GM13977 (cell line): Measurements from ENCODE around the gene BLOC1S1.

Source experiments
- DNase-seq: peaks from one replicate; pipeline ENCODE4 v3.0.0; 2012; ENCODE audit warnings: low spot score
- in situ Hi-C: fragments of 300-500 bp; cut with MboI; formaldehyde crosslinking; loops from one replicate; pipeline ENCODE4 v1.12.0; 2022; ENCODE audit warnings: low sequenced_read_pairs, low pct_unique_long_range_greater_than_20kb, mixed read lengths, inconsistent platforms; ENCODE audit not compliant: unreplicated experiment
- TF ChIP-seq, protein P1 (sequence below): IDR thresholded peaks from 2 replicates; pipeline ENCODE4 v1.5.1; 2012; ENCODE audit warnings: mild to moderate bottlenecking, control low read depth; ENCODE audit not compliant: insufficient read depth; ENCODE audit errors: extremely low read depth, missing control alignments

BLOC1S1 gene

DNA sequence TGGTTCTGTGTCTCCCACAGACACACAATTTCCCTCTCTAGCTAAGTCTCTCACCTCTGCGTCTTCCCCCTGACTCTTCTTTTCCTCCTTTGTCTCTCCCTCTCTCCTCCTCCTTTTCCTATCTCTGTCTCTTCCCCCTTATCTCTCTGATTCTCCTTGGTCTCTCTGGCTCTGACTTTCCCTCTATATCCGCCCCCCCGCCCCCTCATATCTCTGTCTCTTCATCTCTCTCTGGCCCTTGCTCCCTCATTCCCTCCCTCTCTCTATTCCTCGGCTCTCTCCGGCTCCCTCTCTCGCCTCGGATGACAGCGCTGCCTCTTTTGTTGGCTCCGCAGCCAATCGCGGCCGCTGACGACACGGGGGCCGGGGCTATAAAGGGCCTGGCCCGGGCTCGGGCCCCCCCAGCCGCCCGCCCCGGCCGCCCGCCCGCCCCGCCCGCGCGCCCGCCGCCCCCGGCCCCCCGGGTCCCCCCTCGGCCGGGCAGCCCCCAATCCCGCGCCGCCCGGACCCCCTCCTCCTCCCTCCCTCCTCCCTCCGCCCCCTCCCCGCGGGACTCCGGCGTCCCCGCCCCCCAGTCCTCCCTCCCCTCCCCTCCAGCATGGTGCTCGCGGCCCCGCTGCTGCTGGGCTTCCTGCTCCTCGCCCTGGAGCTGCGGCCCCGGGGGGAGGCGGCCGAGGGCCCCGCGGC, 27.0 kb downstream of the BLOC1S1 start, which contains the start of gene GDF11:
Gene GDF11 (plus strand): TSS at position 404 of the 687 bp plus-strand sequence. CDS start 195 bp downstream, at position 599.
- TF ChIP-seq, protein P1, sequence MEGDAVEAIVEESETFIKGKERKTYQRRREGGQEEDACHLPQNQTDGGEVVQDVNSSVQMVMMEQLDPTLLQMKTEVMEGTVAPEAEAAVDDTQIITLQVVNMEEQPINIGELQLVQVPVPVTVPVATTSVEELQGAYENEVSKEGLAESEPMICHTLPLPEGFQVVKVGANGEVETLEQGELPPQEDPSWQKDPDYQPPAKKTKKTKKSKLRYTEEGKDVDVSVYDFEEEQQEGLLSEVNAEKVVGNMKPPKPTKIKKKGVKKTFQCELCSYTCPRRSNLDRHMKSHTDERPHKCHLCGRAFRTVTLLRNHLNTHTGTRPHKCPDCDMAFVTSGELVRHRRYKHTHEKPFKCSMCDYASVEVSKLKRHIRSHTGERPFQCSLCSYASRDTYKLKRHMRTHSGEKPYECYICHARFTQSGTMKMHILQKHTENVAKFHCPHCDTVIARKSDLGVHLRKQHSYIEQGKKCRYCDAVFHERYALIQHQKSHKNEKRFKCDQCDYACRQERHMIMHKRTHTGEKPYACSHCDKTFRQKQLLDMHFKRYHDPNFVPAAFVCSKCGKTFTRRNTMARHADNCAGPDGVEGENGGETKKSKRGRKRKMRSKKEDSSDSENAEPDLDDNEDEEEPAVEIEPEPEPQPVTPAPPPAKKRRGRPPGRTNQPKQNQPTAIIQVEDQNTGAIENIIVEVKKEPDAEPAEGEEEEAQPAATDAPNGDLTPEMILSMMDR: no peak
- DNase-seq: peak; percentile 90

DNA sequence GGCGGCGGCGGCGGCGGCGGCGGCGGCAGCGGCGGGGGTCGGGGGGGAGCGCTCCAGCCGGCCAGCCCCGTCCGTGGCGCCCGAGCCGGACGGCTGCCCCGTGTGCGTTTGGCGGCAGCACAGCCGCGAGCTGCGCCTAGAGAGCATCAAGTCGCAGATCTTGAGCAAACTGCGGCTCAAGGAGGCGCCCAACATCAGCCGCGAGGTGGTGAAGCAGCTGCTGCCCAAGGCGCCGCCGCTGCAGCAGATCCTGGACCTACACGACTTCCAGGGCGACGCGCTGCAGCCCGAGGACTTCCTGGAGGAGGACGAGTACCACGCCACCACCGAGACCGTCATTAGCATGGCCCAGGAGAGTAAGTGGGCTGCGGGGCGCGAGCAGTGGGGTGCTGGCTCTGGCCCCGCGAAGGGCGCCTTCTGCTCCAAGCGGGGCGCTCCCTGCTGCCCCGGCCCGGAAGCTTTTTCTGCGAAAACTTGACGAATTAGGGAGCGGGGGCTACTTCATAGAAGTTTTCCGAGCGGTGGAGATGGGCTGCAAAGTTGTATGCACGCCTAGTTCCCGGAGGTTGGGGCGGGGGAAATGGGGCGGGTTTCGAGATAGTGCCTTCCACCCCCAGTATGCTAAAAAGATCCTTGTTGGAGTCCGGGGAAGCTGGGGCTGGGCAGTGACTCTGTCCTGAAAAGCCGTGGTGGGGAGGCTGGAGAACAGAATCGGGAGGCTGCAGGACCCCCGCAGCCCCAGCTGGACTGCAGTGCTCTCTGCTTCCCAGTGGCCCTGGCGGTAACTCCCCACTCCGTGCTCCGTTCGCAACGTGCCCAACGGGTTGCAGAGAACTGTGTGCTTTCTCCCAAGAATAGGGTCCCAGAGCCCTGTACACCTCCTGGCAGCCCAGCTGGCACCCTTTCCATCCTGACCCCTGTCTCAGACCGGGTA, 27.8 kb downstream of the BLOC1S1 start:
- DNase-seq: peak; percentile 78
- TF ChIP-seq, protein P1: peak; percentile 20
- in situ Hi-C loops: loop anchor here (10.0 to 25.0 kb wide), 2 partner anchors 201 to 294 kb away; partner anchors contain the start of gene RPS26

More for the DNA sequence above, 27.0 kb downstream of the BLOC1S1 start, which contains the start of gene GDF11:
- in situ Hi-C loops: loop anchor here (10.0 to 25.0 kb wide), 2 partner anchors 202 to 294 kb away; partner anchors contain the start of gene RPS26

DNA sequence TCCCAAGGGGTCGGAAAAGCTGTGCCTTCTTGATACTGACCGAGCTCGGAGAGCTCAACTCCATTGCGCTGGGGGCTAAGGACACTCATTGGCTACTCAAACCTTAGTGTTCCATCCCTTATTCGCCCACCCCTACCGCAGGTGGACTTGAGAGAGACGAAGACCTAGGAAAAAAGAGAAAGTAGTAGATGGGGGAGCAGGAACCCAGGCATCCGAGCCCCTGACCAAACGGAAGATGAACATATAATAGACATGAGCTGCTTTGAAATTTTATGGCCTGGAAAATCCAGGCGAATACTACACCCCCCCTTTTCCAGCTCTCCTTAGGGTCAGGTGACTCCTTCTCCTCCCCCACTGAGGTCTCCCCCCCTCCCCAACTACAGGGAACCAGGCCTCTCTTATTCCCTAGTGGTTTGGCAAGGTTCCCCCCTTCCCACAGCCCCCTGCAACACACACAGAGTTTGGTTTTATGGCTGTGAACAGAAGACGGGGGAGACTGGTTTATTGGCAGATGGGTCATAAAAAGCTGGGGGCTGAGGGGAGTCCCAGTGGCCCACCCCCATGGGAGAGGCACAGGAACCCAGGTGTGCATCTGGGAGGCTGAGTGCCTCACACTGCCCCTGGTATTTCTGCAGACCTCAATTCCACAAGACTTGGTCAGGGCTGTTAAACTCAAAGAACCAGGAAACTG, 28.6 kb downstream of the BLOC1S1 start:
- in situ Hi-C loops: loop anchor here (10.0 to 25.0 kb wide), 2 partner anchors 200 to 293 kb away; partner anchors contain the start of gene RPS26
- TF ChIP-seq, protein P1: no peak
- DNase-seq: no peak

DNA sequence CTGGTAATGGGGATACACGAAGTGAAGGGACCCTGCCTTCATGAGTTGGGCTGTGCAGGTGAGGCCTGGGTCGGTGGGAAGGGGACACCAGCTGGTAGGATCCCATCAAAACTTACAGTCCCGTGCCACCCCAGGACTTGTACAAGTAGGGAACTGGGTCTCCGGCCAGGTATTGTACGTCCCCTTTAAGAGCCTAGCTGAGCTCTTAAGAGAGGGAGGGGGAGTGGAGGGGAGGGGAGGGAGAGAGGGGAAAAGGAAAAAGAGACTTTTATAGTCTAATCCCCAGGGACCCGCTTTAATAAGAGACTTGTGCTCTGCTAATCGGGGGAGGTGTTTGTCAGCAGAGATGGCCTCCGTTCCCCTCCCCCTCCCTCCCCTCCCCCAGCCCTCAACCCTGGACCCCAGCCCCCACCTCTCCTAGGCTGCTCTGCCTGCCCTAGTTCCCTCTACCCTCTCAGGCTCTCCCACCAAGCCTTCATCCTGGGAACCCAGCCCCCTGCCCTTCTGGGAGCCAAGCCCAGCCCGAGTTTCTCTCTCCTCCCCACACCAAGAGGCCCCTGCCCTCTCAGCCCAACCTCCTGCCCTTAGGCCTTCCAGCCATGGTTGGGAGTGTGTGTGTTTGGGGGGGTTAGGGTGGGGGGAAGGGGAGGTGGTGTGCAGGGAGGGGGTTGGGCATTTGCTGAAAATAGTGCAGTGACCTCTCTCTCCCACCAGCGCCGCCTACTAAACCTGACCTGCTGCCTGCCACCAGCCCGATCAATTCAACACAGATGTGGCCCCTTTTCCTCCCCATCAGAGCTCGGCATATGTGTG, 29.7 kb downstream of the BLOC1S1 start:
- DNase-seq: no peak
- TF ChIP-seq, protein P1: no peak
- in situ Hi-C loops: loop anchor here (10.0 to 25.0 kb wide), 2 partner anchors 199 to 292 kb away; partner anchors contain the start of gene RPS26

DNA sequence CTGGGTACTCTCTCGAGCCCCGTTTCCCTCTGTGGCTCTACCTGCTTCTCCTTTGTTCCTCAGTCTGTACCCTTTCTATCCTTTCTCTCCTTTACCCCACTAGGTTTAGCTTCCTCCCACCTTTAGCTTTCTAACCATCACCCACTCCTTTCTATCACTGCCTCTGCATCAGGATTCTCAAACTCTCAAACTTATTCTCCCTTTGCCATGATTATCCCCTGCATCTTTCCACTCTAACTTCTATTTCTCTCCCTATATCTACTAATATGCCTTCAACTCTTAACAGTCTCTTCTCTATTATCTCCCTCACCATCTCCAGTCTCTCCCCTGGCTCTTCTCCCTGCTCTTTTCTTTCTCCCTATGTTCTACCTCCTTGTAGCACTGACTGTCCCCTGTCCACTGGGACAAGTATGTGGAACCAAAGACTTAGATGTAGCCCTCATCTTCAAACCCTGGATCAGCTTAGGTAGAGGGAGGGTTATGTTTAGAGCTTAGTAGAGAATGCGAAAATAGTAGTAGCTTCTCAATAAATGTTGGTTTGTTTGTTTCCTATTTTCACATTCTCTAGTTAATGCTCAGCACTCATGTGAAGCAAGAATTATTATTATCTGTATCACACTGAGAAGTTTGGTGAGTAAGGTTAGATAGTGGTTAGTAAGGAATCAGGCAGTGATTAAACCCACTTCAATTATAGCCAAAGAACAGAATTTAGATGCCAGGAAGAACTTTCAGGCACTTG, 30.5 kb downstream of the BLOC1S1 start:
- in situ Hi-C loops: loop anchor here (10.0 to 25.0 kb wide), 2 partner anchors 198 to 291 kb away; partner anchors contain the start of gene RPS26
- TF ChIP-seq, protein P1: no peak
- DNase-seq: no peak
